Smooth muscle cell (in vitro differentiated cells): ENCODE measurements around the gene CLN5. TPM values are rescaled to one million over a fixed set of nuclear protein-coding genes. Genes with fewer than 3 reads are reported as not detected.

Experiments used
- DNase-seq: peaks from one replicate; lab custom pipeline; 2025; ENCODE audit not compliant: unreplicated experiment; lab: John Stamatoyannopoulos, UW
- H2AFZ ChIP-seq: fragments of 200-600 bp; sonication (generic); 2 replicates; pipeline ENCODE4 v1.6.0; 2016; ENCODE audit warnings: antibody characterized with exemption, low read depth, mild to moderate bottlenecking
- H3F3A ChIP-seq: fragments of 200-600 bp; sonication (generic); 2 replicates; pipeline ENCODE4 v1.6.0; 2017; ENCODE audit warnings: antibody characterized with exemption, low read depth
- H3K27ac ChIP-seq: fragments of 200-600 bp; sonication (generic); 2 replicates; pipeline ENCODE4 v1.5.1; 2016; ENCODE audit warnings: low read depth, mild to moderate bottlenecking
- H3K27me3 ChIP-seq: fragments of 200-600 bp; sonication (generic); 2 replicates; pipeline ENCODE4 v1.6.1; 2016; ENCODE audit warnings: low read depth, mild to moderate bottlenecking
- H3K36me3 ChIP-seq: fragments of 200-600 bp; sonication (generic); 2 replicates; pipeline ENCODE4 v1.5.1; 2016; ENCODE audit warnings: low read depth
- H3K4me1 ChIP-seq: fragments of 200-600 bp; sonication (generic); 2 replicates; pipeline ENCODE4 v1.5.1; 2016; ENCODE audit warnings: low read depth
- H3K4me2 ChIP-seq: fragments of 200-600 bp; sonication (generic); 2 replicates; pipeline ENCODE4 v1.6.0; 2016; ENCODE audit warnings: mild to moderate bottlenecking
- H3K4me3 ChIP-seq: fragments of 200-600 bp; sonication (generic); 2 replicates; pipeline ENCODE4 v1.5.1; 2016; ENCODE audit warnings: mild to moderate bottlenecking
- H3K79me2 ChIP-seq: fragments of 200-600 bp; sonication (generic); 2 replicates; pipeline ENCODE4 v1.6.0; 2016; ENCODE audit warnings: low read depth, mild to moderate bottlenecking
- H3K9ac ChIP-seq: fragments of 200-600 bp; sonication (generic); 2 replicates; pipeline ENCODE4 v1.6.0; 2016; ENCODE audit warnings: low read depth
- H3K9me3 ChIP-seq: fragments of 200-600 bp; sonication (generic); replicated peaks from 2 replicates; pipeline ENCODE4 v1.5.1; 2016; ENCODE audit warnings: low read depth
- H4K20me1 ChIP-seq: fragments of 200-600 bp; sonication (generic); 2 replicates; pipeline ENCODE4 v1.6.0; 2016; ENCODE audit warnings: low read depth
- CTCF ChIP-seq: fragments of 200-600 bp; sonication (generic); IDR thresholded peaks from 2 replicates; pipeline ENCODE4 v1.5.1; 2017; ENCODE audit warnings: borderline replicate concordance, mild to moderate bottlenecking, antibody characterized with exemption; ENCODE audit not compliant: insufficient read depth, poor library complexity, severe bottlenecking
- WGBS: methylation state at CpG from one replicate; pipeline ENCODE4 v1.1.7; 2016; ENCODE audit warnings: low lambda C conversion rate; 5-methylcytosine and 5-hydroxymethylcytosine counted together
- polyA plus RNA-seq: library from polyadenylated mRNA; unstranded; fragments of >200 nt; fragmentation: Nextera tagmentation; extraction: Ambion mirVana; gene quantifications from 2 replicates; pipeline ENCODE4 v1.2.1, GENCODE V29; 2016
- total RNA-seq: library from RNA; depleted of rRNA; stranded (reverse); fragments of >200 nt; gene quantifications from 2 replicates; pipeline ENCODE4 v1.2.3, GENCODE V29; 2014

The CLN5 gene
- total and polyA plus RNA-seq, 2 experiments from 2014 or later, result 17.9 to 33.5 TPM

GRCh38 chr13:76965759-76966421 is 26.0 kb upstream of the CLN5 start:
- H2AFZ ChIP-seq, result peak overlapping the region; percentile 46

GRCh38 chr13:76967031-76967430 is 24.9 kb upstream of the CLN5 start:
- Histone ChIP-seq H3K27ac (no peak overlapping the region), H3K9me3 (no peaks in the 10 kb centered on the region), H2AFZ (no peak overlapping the region), H3K27me3 (no peaks in the 10 kb centered on the region), H3F3A (peaks cover 13% of the 10 kb centered on the region), H4K20me1 (no peaks in the 10 kb centered on the region), H3K79me2 (no peaks in the 10 kb centered on the region), H3K4me3 (no peak overlapping the region), H3K4me1 (no peaks in the 10 kb centered on the region), H3K9ac (no peak overlapping the region), H3K36me3 (no peaks in the 10 kb centered on the region), H3K4me2 (no peak overlapping the region)
- 90% methylated on average over 6 of the region's 6 CpGs for WGBS
- no peak for DNase-seq
- no peak for TF ChIP-seq CTCF

More at GRCh38 chr13:76965759-76966421, 26.0 kb upstream of the CLN5 start:
- H3F3A ChIP-seq, result peaks cover 13% of the 10 kb centered on the region
- 8% methylated on average over 6 of the region's 6 CpGs for WGBS
- no peaks in the 10 kb centered on the region for H3K79me2 ChIP-seq
- no peaks in the 10 kb centered on the region for H3K36me3 ChIP-seq
- no peak for TF ChIP-seq CTCF
- H3K4me1 ChIP-seq, result no peaks in the 10 kb centered on the region
- H3K4me2 ChIP-seq, result peak overlapping the region; percentile 69
- H4K20me1 ChIP-seq, result no peaks in the 10 kb centered on the region
- no peak overlapping the region for H3K9ac ChIP-seq
- DNase-seq, result peak; percentile 10
- H3K27ac ChIP-seq, result peak overlapping the region; percentile 65
- no peaks in the 10 kb centered on the region for H3K27me3 ChIP-seq
- no peaks in the 10 kb centered on the region for H3K9me3 ChIP-seq
- peak overlapping the region; percentile 17 for H3K4me3 ChIP-seq

- Histone ChIP-seq H3K27me3 (no peaks in the 10 kb centered on the region), H3K4me3 (no peak overlapping the region), H3K9me3 (no peaks in the 10 kb centered on the region), H3K79me2 (no peaks in the 10 kb centered on the region), H3K4me2 (no peak overlapping the region), H3K36me3 (no peaks in the 10 kb centered on the region), H3K27ac (no peak overlapping the region), H3K9ac (no peak overlapping the region), H4K20me1 (no peaks in the 10 kb centered on the region), H2AFZ (no peak overlapping the region), H3K4me1 (no peaks in the 10 kb centered on the region), H3F3A (peaks cover 13% of the 10 kb centered on the region)
- WGBS, result 74% methylated on average over 6 of the region's 6 CpGs
- DNase-seq, result no peak
- no peak for TF ChIP-seq CTCF
Observed at GRCh38 chr13:76968041-76968440, 23.8 kb upstream of the CLN5 start.
